GM19023 (cell line): Measurements from ENCODE around the gene PTPRE.
A peak's percentile ranks its signal among the peaks of the same experiment; 100 is the strongest.

Experiments
- ATAC-seq: cut with Tn5 transposase; IDR thresholded peaks from one replicate; pipeline ENCODE4 v1.9.1; 2021; ENCODE audit warnings: mild to moderate bottlenecking, moderate library complexity; ENCODE audit not compliant: unreplicated experiment

Gene PTPRE

GRCh38 chr10:128016423-128017060, 109.6 kb downstream of the PTPRE start:
- ATAC-seq: no peak

- ATAC-seq: no peak
Observed at GRCh38 chr10:128017822-128018221, 110.9 kb downstream of the PTPRE start.

- no peak for ATAC-seq
Observed at GRCh38 chr10:128018236-128018635, 111.3 kb downstream of the PTPRE start.

- ATAC-seq: no peak
Observed at GRCh38 chr10:128018691-128019090, 111.8 kb downstream of the PTPRE start.

- no peak for ATAC-seq
Observed at GRCh38 chr10:128022261-128023196, 115.6 kb downstream of the PTPRE start.

- ATAC-seq: no peak
Observed at GRCh38 chr10:128024426-128024825, 117.5 kb downstream of the PTPRE start.

GRCh38 chr10:128025437-128025836, 118.5 kb downstream of the PTPRE start:
- no peak for ATAC-seq

GRCh38 chr10:128025951-128026350, 119.0 kb downstream of the PTPRE start:
- ATAC-seq: no peak

- no peak for ATAC-seq
Observed at GRCh38 chr10:128026615-128027300, 119.9 kb downstream of the PTPRE start.

GRCh38 chr10:128027306-128027705, 120.4 kb downstream of the PTPRE start:
- no peak for ATAC-seq

- no peak for ATAC-seq
Observed at GRCh38 chr10:128027822-128028507, 121.1 kb downstream of the PTPRE start.

- no peak for ATAC-seq
Observed at GRCh38 chr10:128028508-128029289, 121.8 kb downstream of the PTPRE start.

GRCh38 chr10:128029290-128029651, 122.4 kb downstream of the PTPRE start:
- no peak for ATAC-seq

- ATAC-seq: no peak
Observed at GRCh38 chr10:128029731-128030369, 122.9 kb downstream of the PTPRE start.

GRCh38 chr10:128030498-128031072, 123.7 kb downstream of the PTPRE start:
- no peak for ATAC-seq

GRCh38 chr10:128031216-128031615, 124.3 kb downstream of the PTPRE start:
- no peak for ATAC-seq

- no peak for ATAC-seq
Observed at GRCh38 chr10:128032466-128032865, 125.6 kb downstream of the PTPRE start.

GRCh38 chr10:128035557-128035973, 128.7 kb downstream of the PTPRE start:
- ATAC-seq: peak; percentile 62

- no peak for ATAC-seq
Observed at GRCh38 chr10:128036011-128036615, 129.2 kb downstream of the PTPRE start.
